Suppressor macrophage treated with lipopolysaccharide for 1 hour (primary cell): ENCODE results near the gene LAMC1.
"Not testable (repeated sequence)": the region's sequence is repeated elsewhere in the genome, so short reads cannot be mapped to it uniquely, and the experiment has no call there.

Source experiments
- DNase-seq, 3 donors: peaks; one replicate each; pipeline ENCODE4 v3.0.0-alpha.2; 2020 to 2022

The LAMC1 gene

GRCh38 chr1:183043872-183044854 is 20.9 kb downstream of the LAMC1 start:
- DNase-seq, result no peak

DNA sequence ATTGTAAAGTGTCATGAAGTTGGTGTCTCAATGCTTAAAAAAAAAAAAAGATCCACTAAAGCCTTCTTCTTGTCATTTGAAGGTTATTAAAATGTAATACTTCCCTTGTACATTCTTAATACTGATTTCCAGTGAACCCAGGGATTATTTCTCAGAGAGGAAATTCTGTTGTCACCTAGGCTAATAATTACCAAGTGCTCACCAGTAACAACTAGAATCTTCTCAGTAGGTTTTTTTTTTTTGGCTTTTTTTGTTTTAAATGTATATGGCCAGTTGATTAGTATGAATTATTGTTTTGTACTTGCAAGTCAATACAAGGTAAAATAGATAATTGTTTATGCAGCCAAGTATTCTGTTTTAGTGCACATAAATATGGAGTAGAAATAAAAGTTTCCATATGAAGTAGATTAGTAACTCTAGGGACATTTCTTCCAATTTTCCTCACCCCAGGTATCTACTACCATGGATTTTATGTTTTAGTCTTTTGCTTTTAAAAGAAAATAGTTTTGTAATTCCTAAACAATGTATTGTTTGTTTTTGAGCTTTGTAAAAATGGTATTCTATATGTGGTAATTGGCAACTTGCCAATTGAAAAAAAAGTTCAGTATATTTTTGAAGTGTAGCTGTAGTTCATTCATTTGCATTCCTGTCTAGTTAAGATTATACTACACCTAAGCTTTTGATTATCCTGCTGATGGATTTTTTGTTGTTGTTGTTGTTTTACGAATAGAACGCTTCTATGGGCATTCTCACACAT is 21.9 kb downstream of the LAMC1 start:
- no peak for DNase-seq

DNA sequence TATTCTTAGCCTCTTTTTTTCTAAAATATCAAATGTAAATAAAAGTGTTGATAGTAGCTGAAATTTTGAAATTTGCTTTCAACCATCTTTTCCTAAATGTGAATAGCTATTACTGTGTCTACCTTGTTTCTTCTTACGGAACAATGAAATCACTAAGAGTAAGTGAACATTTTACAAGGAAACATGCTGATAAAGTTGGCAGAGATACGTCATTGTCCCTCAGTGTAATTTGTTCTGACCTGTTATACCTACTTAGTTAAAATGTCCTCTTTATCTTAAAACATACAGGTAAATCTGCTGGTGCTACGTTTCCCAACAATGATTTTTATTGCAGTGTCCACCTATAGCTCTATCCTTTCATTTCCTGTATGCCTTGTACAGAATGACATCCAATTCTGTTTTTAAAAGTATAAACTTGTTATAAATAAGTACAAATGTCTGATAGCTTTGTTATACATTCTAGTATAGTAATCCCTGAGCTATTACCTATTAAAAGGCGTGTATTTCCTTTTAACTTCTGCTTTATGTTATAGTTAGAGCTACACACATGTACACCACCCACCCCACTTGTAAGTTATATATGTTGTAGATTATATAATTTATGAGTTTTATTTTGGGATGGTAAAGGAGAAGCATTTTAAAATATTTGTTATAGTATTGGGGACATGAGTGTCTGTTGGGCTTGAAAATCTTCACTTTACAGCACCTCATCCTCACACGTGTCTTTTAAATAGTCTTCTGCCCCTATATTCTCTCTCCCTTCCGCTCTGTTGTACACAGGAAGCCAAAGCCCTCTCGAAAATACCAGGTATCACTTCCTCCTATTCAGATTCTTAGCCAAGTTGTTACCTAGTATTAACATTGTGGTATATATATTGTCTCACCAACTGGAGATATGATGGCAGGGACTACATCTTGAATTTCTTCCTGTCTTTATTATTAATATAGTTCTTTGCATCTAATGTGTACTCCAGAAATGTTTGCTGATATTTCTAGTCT is 25.2 kb downstream of the LAMC1 start:
- DNase-seq, result no peak

DNA sequence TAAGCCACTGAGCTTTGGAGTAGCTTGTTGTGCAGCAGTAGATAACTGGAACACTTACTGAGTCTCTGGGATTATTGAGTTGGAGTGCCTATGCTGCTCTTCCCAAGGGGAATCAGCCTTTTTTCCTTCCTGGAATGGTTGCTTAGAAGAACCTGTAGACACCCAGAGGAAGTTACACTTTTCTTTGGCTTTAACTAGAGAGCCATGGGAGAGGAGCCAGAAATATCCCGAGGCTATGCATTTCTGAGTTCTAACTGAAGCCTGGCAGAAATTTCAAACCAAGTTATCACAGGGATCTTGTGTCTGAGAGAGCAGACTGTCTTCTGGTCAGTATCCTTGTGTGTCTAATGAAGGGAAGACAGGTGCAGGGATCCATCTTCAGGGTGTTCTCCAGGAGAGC is 28.3 kb downstream of the LAMC1 start:
- no peak for DNase-seq

DNA sequence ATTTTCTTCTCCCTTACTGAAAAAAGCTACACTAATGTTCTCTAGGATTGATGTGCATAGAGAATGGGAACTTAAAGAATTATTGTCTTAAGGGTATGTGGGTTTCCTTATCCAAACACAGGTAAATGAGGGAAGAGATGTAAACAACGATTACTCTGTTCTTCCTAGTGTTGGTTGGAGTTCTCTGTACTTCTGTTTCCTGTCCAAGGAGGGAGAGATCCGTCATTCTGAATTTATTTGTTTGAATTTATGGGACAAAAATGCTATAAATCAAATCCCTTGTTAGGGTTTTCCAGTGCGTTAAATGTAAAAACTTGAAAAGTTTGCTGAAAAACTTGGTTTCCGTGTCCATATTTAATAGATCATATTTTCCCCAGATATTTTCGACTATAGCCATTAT is 29.6 kb downstream of the LAMC1 start:
- DNase-seq, result no peak

DNA sequence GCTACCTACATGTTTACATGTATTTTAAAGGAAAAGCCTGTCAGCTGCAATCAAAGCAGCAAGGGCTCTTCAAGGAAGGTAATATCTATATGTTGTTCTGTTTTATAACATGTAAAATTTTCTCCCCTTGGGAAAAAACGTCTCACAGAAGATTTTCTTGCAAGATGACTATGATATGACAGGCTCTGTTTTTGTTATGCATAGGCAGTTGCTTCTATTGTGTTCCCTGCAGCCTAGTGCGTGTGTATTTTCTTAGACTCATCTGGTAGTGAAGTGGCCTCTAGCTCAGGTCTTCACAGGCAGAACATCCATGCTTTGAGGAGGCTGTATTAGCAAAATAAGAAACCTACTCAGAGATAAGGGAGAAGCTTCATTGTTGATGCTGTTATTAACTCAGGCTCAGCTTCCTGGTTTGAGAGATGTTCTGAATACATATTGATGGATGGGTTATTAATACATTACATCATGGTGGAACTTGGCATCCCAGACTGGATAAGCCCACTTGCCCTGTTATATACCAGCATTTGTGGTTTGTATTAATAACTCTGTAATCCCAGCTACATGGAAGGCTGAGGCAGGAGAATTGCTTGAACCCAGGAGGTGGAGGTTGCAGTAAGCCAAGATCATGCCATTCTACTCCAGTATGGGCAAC is 35.8 kb downstream of the LAMC1 start:
- no peak for DNase-seq

DNA sequence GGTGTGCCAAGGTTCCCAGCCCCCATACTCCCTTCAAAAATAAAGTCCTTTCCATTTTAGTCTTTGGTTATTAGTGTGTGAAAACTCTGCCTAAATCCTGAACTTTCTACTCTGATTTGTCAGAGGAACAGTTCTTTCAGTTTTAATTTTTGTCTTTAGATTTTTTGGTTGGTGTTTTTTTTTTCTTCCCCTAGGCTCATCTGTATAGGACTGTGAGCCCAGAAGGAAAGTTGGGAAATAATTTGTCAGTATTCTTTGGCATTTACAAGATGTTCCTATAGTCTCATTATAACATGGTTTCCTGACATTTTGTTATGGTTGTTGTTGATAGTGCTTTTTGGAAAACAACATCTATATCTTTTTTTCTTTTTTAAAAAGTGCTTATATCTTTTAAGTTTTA is 38.0 kb downstream of the LAMC1 start:
- DNase-seq, result no peak

DNA sequence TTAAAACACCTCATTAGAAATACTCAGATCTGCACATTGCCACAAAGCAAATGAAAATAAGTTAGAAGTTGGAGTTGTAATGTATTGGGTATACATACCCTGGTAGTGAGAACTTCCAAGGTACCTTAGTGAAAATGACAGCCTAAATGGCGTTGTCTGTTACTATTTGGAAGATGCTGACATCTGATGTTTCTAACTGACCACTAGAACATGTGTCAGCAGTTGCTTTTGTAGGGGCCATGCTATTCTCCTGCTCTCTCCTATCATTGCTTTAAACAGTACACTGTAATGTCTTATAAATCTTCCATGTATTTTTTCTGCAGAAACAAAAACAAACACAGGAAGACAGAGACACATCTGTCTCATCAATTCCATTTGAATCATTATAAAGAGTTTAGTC is 40.1 kb downstream of the LAMC1 start:
- DNase-seq, result no peak

DNA sequence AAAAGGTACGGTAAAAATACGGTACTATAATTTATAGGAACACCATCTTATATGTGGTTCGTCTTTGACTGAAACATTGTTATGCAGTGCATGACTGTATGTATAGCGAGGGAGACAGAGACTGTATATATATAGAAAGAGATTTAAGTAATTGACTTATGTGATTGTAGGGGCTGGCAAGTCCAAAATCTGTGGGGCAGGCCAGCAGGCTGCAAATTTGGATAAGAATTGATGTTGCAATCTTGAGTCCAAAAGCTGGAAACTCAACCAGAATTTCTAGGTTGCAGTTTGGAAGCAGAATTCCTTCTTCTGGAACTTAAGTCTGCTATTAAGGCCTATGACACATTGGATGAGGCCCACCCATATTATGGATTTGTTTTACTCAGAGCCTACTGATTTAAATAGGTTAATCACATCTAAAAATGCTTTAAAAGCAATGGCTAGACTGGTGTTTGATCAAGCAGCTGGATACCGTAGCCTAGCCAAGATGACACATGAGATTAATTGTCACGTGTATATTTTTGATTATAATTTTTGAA is 42.0 kb downstream of the LAMC1 start:
- no peak for DNase-seq

- not testable (repeated sequence) for DNase-seq
These were observed 43.2 kb downstream of the LAMC1 start for GRCh38 chr1:183066432-183066831.

- no peak for DNase-seq
These were observed 46.5 kb downstream of the LAMC1 start for GRCh38 chr1:183069562-183070216.

GRCh38 chr1:183070234-183070922 is 47.2 kb downstream of the LAMC1 start:
- DNase-seq, result no peak

- DNase-seq, result no peak
These were observed 47.9 kb downstream of the LAMC1 start for GRCh38 chr1:183070923-183071618.

DNA sequence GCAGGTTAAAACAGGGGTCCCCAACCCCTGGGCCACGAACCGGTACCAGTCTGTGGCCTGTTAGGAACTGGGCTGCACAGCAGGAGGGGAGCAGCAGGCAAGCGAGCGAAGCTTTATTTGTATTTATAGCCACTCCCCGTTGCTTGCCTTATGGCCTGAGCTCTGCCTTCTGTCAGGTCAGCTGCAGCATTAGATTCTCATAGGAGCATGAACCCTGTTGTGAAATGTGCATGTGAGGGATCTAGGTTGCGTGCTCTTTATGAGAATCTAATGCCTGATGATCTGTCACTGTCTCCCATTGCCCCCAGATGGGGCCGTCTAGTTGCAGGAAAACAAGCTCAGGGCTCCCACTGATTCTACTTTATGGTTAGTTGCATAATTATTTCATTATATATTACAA is 49.4 kb downstream of the LAMC1 start:
- not testable (repeated sequence) for DNase-seq

- DNase-seq, result no peak
These were observed 50.1 kb downstream of the LAMC1 start for GRCh38 chr1:183073320-183073719.

DNA sequence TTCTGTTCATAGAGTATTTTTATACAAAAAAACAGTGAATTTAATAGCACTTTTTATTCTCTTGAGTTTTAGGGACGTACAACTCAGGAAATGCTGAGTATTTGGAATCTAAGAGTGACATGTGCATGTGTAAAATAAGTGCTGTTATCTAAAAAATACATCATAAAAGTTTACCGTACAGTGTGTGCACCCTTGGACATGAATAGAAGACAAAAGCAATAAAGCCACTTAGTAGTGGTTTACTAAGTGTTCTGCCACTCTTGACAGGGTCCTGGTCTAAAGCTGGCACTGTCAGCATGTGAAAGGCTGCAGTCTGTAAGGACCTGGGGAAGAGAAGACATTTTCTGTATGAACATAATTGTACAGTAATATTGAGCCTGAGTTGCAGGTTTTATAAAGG is 51.0 kb downstream of the LAMC1 start:
- DNase-seq, result no peak

DNA sequence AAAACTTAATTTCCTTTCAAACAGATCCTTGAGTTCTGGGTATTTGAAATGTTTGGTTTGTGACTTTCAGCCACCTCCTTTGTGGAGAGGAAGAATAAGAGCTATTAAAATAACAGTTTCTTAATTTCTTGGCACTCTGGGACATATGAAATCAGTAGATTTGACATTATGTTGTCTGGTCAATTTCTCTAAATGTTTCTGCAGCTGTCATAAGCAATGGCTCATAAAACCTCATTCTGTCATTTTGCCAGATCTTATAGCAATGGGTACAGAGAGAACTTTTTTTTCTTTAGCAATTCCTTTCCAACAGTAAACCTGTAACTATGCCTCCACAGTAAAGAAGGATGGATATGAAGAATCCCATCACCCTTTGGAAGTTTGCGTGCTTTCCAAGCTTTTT is 52.6 kb downstream of the LAMC1 start:
- DNase-seq, result no peak

DNA sequence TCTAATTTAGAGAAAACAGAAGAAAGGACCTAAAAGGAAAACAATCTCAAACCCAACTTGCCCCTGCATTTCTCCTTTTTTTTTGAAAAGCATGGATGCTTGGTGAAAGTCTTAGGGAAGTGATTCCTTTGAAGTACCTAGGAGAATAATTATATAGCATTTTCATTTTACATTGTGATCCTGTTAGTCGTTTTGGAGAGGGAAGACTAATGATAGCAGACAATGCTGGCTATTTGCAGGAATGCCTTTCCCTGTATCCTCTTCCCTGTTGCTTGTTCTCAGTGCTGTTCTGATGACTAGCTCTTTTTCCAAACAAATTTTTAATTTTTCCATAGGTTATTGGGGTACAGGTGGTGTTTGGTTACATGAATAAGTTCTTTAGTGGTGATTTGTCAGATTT is 53.9 kb downstream of the LAMC1 start:
- DNase-seq, result no peak

- no peak for DNase-seq
These were observed 56.6 kb downstream of the LAMC1 start for GRCh38 chr1:183079712-183080388.
